NCI-H748 (cell line): ENCODE measurements around the gene FAM163A.
"Not testable (repeated sequence)": the region's sequence is repeated elsewhere in the genome, so short reads cannot be mapped to it uniquely, and the experiment has no call there.

Experiments used
- DNase-seq: peaks from one replicate; lab custom pipeline; 2025; ENCODE audit not compliant: unreplicated experiment; lab: John Stamatoyannopoulos, UW

Gene FAM163A

GRCh38 chr1:179742717-179743678 is at the start of gene FAM163A:
FAM163A (plus strand) TSS chr1:179743291; CDS start chr1:179813098, 69,807 bp downstream.
- peak; percentile 39 for DNase-seq

GRCh38 chr1:179694530-179694929 is 48.6 kb upstream of the FAM163A start:
- DNase-seq: not testable (repeated sequence)

GRCh38 chr1:179702946-179703539 is 40.0 kb upstream of the FAM163A start:
- DNase-seq: no peak

- peak; percentile 37 for DNase-seq
Observed at GRCh38 chr1:179706339-179706941, 36.7 kb upstream of the FAM163A start.

- no peak for DNase-seq
Observed at GRCh38 chr1:179707406-179707805, 35.7 kb upstream of the FAM163A start.

- no peak for DNase-seq
Observed at GRCh38 chr1:179708434-179709195, 34.5 kb upstream of the FAM163A start.

GRCh38 chr1:179709841-179710329 is 33.2 kb upstream of the FAM163A start:
- DNase-seq: peak; percentile 3

GRCh38 chr1:179714159-179714558 is 28.9 kb upstream of the FAM163A start:
- no peak for DNase-seq

- no peak for DNase-seq
Observed at GRCh38 chr1:179714623-179715022, 28.5 kb upstream of the FAM163A start.

- no peak for DNase-seq
Observed at GRCh38 chr1:179719272-179719671, 23.8 kb upstream of the FAM163A start.

GRCh38 chr1:179728271-179728670 is 14.8 kb upstream of the FAM163A start:
- DNase-seq: no peak

GRCh38 chr1:179729881-179730280 is 13.2 kb upstream of the FAM163A start:
- DNase-seq: no peak

GRCh38 chr1:179731643-179732042 is 11.4 kb upstream of the FAM163A start:
- no peak for DNase-seq

GRCh38 chr1:179742291-179742690 is 800 bp upstream of the FAM163A start:
- DNase-seq: peak; percentile 10

GRCh38 chr1:179743679-179744400 is 749 bp downstream of the FAM163A start:
- peak; percentile 36 for DNase-seq

- no peak for DNase-seq
Observed at GRCh38 chr1:179744401-179745130, 1.5 kb downstream of the FAM163A start.

- DNase-seq: no peak
Observed at GRCh38 chr1:179745131-179745611, 2.1 kb downstream of the FAM163A start.

- no peak for DNase-seq
Observed at GRCh38 chr1:179745743-179746142, 2.7 kb downstream of the FAM163A start.

- DNase-seq: no peak
Observed at GRCh38 chr1:179747611-179748010, 4.5 kb downstream of the FAM163A start.
